SK-N-MC (cell line): ENCODE results near the gene ASCL1.

Source experiments
- EZH2 ChIP-seq: fragments of 200-600 bp; sonication (generic); IDR thresholded peaks from one replicate; pipeline ENCODE4 v1.6.1; 2017; ENCODE audit warnings: antibody characterized with exemption
- FOXP2 ChIP-seq: optimal IDR thresholded peaks from 2 replicates; pipeline ENCODE3; 2011; ENCODE audit warnings: mild to moderate bottlenecking, moderate library complexity; ENCODE audit not compliant: insufficient read depth; ENCODE audit errors: extremely low read length, control extremely low read depth
- POLR2AphosphoS5 ChIP-seq: IDR thresholded peaks from 2 replicates; pipeline ENCODE4 v1.6.1; 2012; ENCODE audit warnings: mild to moderate bottlenecking, low read depth, low read length, borderline replicate concordance

- no peak for TF ChIP-seq POLR2AphosphoS5
- TF ChIP-seq EZH2 = no peak
- no peak for TF ChIP-seq FOXP2
Observed at GRCh38 chr12:102977945-102978706, 20.7 kb downstream of the ASCL1 start.
